Hepatocyte (in vitro differentiated cells): ENCODE data around the gene BNIPL.

Experiments used
- CTCF ChIP-seq: fragments of 200-600 bp; sonication (generic); IDR thresholded peaks from 2 replicates; pipeline ENCODE4 v1.5.1; 2016; ENCODE audit warnings: antibody characterized with exemption, mild to moderate bottlenecking; ENCODE audit not compliant: poor library complexity
- EZH2 ChIP-seq: fragments of 200-600 bp; sonication (generic); IDR thresholded peaks from 2 replicates; pipeline ENCODE4 v1.6.1; 2016; ENCODE audit warnings: antibody characterized with exemption, mild to moderate bottlenecking, borderline replicate concordance
- EZH2phosphoT487 ChIP-seq: fragments of 200-600 bp; sonication (generic); IDR thresholded peaks from one replicate; pipeline ENCODE4 v1.6.1; 2018; ENCODE audit warnings: antibody characterized with exemption, mild to moderate bottlenecking, low read depth, moderate library complexity; ENCODE audit not compliant: unreplicated experiment, severe bottlenecking

GRCh38 chr1:151072224-151072623 lies 35.8 kb downstream of the BNIPL start:
- TF ChIP-seq CTCF (no peak), EZH2phosphoT487 (no peak), EZH2 (no peak)
